Measurements from ENCODE around the gene RBM43.

Gene RBM43

DNA sequence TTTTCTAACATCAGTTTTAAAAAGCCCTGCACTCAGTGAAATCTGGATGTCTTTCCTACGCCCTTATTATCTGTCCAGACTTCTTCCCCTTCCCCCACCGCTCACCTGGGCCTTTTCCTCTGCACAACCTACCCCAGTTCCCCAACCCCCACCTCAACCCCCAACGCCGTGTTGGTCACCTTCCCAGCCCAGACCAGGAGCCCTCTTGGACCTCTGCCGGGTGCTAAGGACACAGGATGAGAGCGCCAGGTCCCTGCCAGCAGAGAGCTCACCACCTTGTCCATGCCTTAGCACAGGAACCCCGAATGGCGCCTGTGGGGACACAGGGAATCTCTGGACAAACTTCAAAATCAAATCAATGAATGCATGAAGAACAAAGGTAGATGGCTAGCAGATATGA, 966 bp upstream of the RBM43 start:
- POLR2A ChIA-PET = interaction anchor here (0.5 kb wide), 1 partner anchor 147 kb away, joined by 3 read pairs; no protein-coding TSS in a partner anchor
- CTCF ChIA-PET = interaction anchor here (0.8 to 3.3 kb wide), 2 partner anchors 11 to 24 kb away, joined by 3 to 12 read pairs; no protein-coding TSS in a partner anchor
- no peak for TF ChIP-seq CTCF (IDR thresholded peaks at IDR 0.05; ENCODE audit: control extremely low read depth, extremely low read depth, low read depth, missing control alignments)
- no peak for DNase-seq (ENCODE audit: extremely low spot score)

- ChIA-PET CTCF (interaction anchor here (3.3 kb wide), 1 partner anchor 24 kb away, joined by 12 read pairs; no protein-coding TSS in a partner anchor), POLR2A (interaction anchor here (0.8 kb wide), 1 partner anchor 566 kb away, joined by 3 read pairs; the partner anchor contains the start of gene ARL5A)
- peak; percentile 21 for DNase-seq (ENCODE audit: extremely low spot score)
- TF ChIP-seq CTCF (IDR thresholded peaks at IDR 0.05; ENCODE audit: control extremely low read depth, extremely low read depth, low read depth, missing control alignments) = no peak
Measured at GRCh38 chr2:151261977-151262291, 271 bp upstream of the RBM43 start.

GRCh38 chr2:151260573-151261230, 961 bp downstream of the RBM43 start:
- ChIA-PET POLR2A (interaction anchor here (0.8 kb wide), 1 partner anchor 655 kb away, joined by 3 read pairs; no protein-coding TSS in a partner anchor), CTCF (interaction anchor here (1.8 kb wide), 1 partner anchor 14 kb away, joined by 3 read pairs; no protein-coding TSS in a partner anchor)
- TF ChIP-seq CTCF (IDR thresholded peaks at IDR 0.05; ENCODE audit: control extremely low read depth, extremely low read depth, low read depth, missing control alignments) = no peak
- DNase-seq (ENCODE audit: extremely low spot score) = no peak

DNA sequence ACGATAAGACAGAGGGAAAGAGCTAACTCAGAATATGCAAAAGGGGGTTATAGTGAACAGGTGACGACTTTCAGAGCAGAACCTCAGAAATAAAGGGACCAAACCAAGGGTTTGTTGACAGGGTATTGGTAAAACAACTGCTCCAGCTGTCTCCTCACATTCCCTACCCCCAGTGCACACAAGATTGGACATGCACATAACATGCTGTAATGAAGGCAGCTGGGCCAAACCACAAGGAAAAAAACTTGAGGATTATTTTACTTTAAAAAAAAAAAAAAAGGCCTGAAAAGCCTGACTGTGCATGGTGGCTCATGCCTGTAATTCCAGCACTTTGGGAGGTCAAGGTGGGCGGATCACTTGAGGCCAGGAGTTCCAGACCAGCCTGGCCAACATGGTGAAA, 3.5 kb downstream of the RBM43 start:
- CTCF ChIA-PET = interaction anchor here (1.2 to 3.7 kb wide), 4 partner anchors 10 to 1661 kb away, joined by 3 to 15 read pairs (median 4); no protein-coding TSS in a partner anchor
- POLR2A ChIA-PET = interaction anchor here (0.7 kb wide), 1 partner anchor 18 kb away, joined by 3 read pairs; no protein-coding TSS in a partner anchor

GRCh38 chr2:151252646-151253045, 9.0 kb downstream of the RBM43 start:
- no peak for DNase-seq (ENCODE audit: extremely low spot score)
- CTCF ChIA-PET = interaction anchor here (2.3 kb wide), 1 partner anchor 13 kb away, joined by 15 read pairs; no protein-coding TSS in a partner anchor
- POLR2A ChIA-PET = no interaction called here
- no peak for TF ChIP-seq CTCF (IDR thresholded peaks at IDR 0.05; ENCODE audit: control extremely low read depth, extremely low read depth, low read depth, missing control alignments)

More for the DNA sequence above, 3.5 kb downstream of the RBM43 start:
- TF ChIP-seq CTCF (IDR thresholded peaks at IDR 0.05; ENCODE audit: control extremely low read depth, extremely low read depth, low read depth, missing control alignments) = no peak
- DNase-seq (ENCODE audit: extremely low spot score) = no peak

GRCh38 chr2:151251012-151251411, 10.7 kb downstream of the RBM43 start:
- DNase-seq (ENCODE audit: extremely low spot score) = no peak
- no peak for TF ChIP-seq CTCF (IDR thresholded peaks at IDR 0.05; ENCODE audit: control extremely low read depth, extremely low read depth, low read depth, missing control alignments)
- CTCF ChIA-PET = interaction anchor here (1.0 to 2.3 kb wide), 2 partner anchors 12 to 15 kb away, joined by 3 to 15 read pairs; no protein-coding TSS in a partner anchor

More at GRCh38 chr2:151251012-151251411, 10.7 kb downstream of the RBM43 start:
- POLR2A ChIA-PET = no interaction called here

Data from GM10248 (cell line).